GM23248 (cell line): Measurements from ENCODE around the gene FMN2. TPM values are rescaled to one million over a fixed set of nuclear protein-coding genes. Genes with fewer than 3 reads are reported as not detected.

Source experiments
- DNase-seq: peaks from one replicate; pipeline ENCODE4 v3.0.0-alpha.2; 2015
- H2AFZ ChIP-seq: fragments of 200-600 bp; sonication (generic); 2 replicates; pipeline ENCODE4 v1.6.1; 2016; ENCODE audit warnings: antibody characterized with exemption
- H3F3A ChIP-seq: fragments of 200-600 bp; sonication (generic); 2 replicates; pipeline ENCODE4 v1.6.1; 2016; ENCODE audit warnings: mild to moderate bottlenecking, antibody characterized with exemption, mixed run types; ENCODE audit not compliant: insufficient read depth
- H3K27ac ChIP-seq: fragments of 200-600 bp; sonication (generic); 2 replicates; pipeline ENCODE4 v1.5.1; 2016; ENCODE audit warnings: mild to moderate bottlenecking
- H3K27me3 ChIP-seq: fragments of 200-600 bp; sonication (generic); replicated peaks from 2 replicates; pipeline ENCODE4 v1.6.1; 2016; ENCODE audit warnings: mild to moderate bottlenecking; ENCODE audit not compliant: insufficient read depth
- H3K36me3 ChIP-seq: fragments of 200-600 bp; sonication (generic); 2 replicates; pipeline ENCODE4 v1.6.1; 2016; ENCODE audit warnings: low read depth, mild to moderate bottlenecking
- H3K4me1 ChIP-seq: fragments of 200-600 bp; sonication (generic); 2 replicates; pipeline ENCODE4 v1.6.1; 2016; ENCODE audit warnings: mild to moderate bottlenecking; ENCODE audit not compliant: insufficient read depth
- H3K4me2 ChIP-seq: fragments of 200-600 bp; sonication (generic); one replicate; pipeline ENCODE4 v1.6.1; 2016; ENCODE audit warnings: mild to moderate bottlenecking; ENCODE audit not compliant: unreplicated experiment
- H3K4me3 ChIP-seq: fragments of 200-600 bp; sonication (generic); 2 replicates; pipeline ENCODE4 v1.5.1; 2016; ENCODE audit warnings: mild to moderate bottlenecking
- H3K79me2 ChIP-seq: fragments of 200-600 bp; sonication (generic); 2 replicates; pipeline ENCODE4 v1.6.1; 2016; ENCODE audit warnings: mild to moderate bottlenecking; ENCODE audit not compliant: insufficient read depth
- H3K9ac ChIP-seq: fragments of 200-600 bp; sonication (generic); 2 replicates; pipeline ENCODE4 v1.6.1; 2016; ENCODE audit warnings: mild to moderate bottlenecking
- H3K9me2 ChIP-seq: fragments of 200-600 bp; sonication (generic); 2 replicates; pipeline ENCODE4 v1.6.1; 2016; ENCODE audit warnings: mixed run types, mild to moderate bottlenecking, moderate library complexity; ENCODE audit not compliant: insufficient read depth
- H3K9me3 ChIP-seq: fragments of 200-600 bp; sonication (generic); one replicate; pipeline ENCODE4 v1.6.1; 2017; ENCODE audit warnings: low read depth
- H4K20me1 ChIP-seq: fragments of 200-600 bp; sonication (generic); 2 replicates; pipeline ENCODE4 v1.6.0; 2016; ENCODE audit not compliant: insufficient read depth
- EZH2 ChIP-seq: fragments of 200-600 bp; sonication (generic); IDR thresholded peaks from 2 replicates; pipeline ENCODE4 v1.6.1; 2018; ENCODE audit warnings: antibody characterized with exemption, mild to moderate bottlenecking; ENCODE audit not compliant: insufficient read depth, poor library complexity, severe bottlenecking
- EZH2phosphoT487 ChIP-seq: fragments of 200-600 bp; sonication (generic); IDR thresholded peaks from 2 replicates; pipeline ENCODE4 v1.6.1; 2018; ENCODE audit warnings: antibody characterized with exemption, moderate library complexity, mild to moderate bottlenecking, low read depth; ENCODE audit not compliant: insufficient read depth
- WGBS, 2 experiments: methylation state at CpG; one replicate each; pipeline ENCODE4 v1.1.6; 2015 to 2017; ENCODE audit warnings: low lambda C conversion rate in 2 of 2, low coverage in 1 of 2; ENCODE audit errors: missing lambda C conversion rate in 2 of 2; 5-methylcytosine and 5-hydroxymethylcytosine counted together
- in situ Hi-C: fragments of 300-500 bp; cut with MboI; formaldehyde crosslinking; loops from 2 replicates; pipeline ENCODE4 v1.15.0; 2020
- polyA plus RNA-seq: library from polyadenylated mRNA; unstranded; fragments of >200 nt; fragmentation: Nextera tagmentation; extraction: Ambion mirVana; gene quantifications from 2 replicates; pipeline ENCODE4 v1.2.1, GENCODE V29; 2016
- total RNA-seq: library from RNA; depleted of rRNA; stranded (reverse); fragments of >200 nt; shearing (Covaris generic); gene quantifications from 2 replicates; pipeline ENCODE4 v1.2.3, GENCODE V29; 2014

The FMN2 gene
- total and polyA plus RNA-seq, 2 experiments from 2014 or later, result 78.2 to 114 TPM

- Histone ChIP-seq H2AFZ (no peak overlapping the region), H3F3A (peaks cover 63% of the 10 kb centered on the region), H3K4me1 (peaks cover 60% of the 10 kb centered on the region), H3K9ac (no peak overlapping the region), H3K4me3 (no peak overlapping the region), H3K9me2 (no peaks in the 10 kb centered on the region), H3K36me3 (peaks cover 37% of the 10 kb centered on the region), H3K27ac (peak overlapping the region; percentile 43), H3K27me3 (no peaks in the 10 kb centered on the region), H3K79me2 (peaks cover 85% of the 10 kb centered on the region), H4K20me1 (no peaks in the 10 kb centered on the region), H3K9me3 (no peaks in the 10 kb centered on the region), H3K4me2 (no peak overlapping the region)
- in situ Hi-C loops, result no loop called here
- peak; percentile 57 for DNase-seq
- TF ChIP-seq EZH2phosphoT487, result 0 out of 2 replicates have a peak, but pooled peaks have one; percentile 75
- no peak for TF ChIP-seq EZH2
- 21 to 46% methylated on average over 2 of the region's 2 CpGs for WGBS, 2 experiments
These were observed 215.0 kb downstream of the FMN2 start for GRCh38 chr1:240306673-240307072.

GRCh38 chr1:240308096-240308495 is 216.4 kb downstream of the FMN2 start:
- in situ Hi-C loops, result no loop called here
- Histone ChIP-seq H4K20me1 (no peaks in the 10 kb centered on the region), H3K9me3 (no peaks in the 10 kb centered on the region), H3K9me2 (no peaks in the 10 kb centered on the region), H3K9ac (no peak overlapping the region), H2AFZ (no peak overlapping the region), H3K4me2 (no peak overlapping the region), H3K79me2 (peaks cover 80% of the 10 kb centered on the region), H3K27ac (0 out of 2 replicates have a peak overlapping the region, but pooled peaks have one; percentile 7), H3F3A (peaks cover 76% of the 10 kb centered on the region), H3K4me1 (peaks cover 73% of the 10 kb centered on the region), H3K36me3 (peaks cover 30% of the 10 kb centered on the region), H3K27me3 (no peaks in the 10 kb centered on the region), H3K4me3 (no peak overlapping the region)
- no peak for TF ChIP-seq EZH2
- TF ChIP-seq EZH2phosphoT487, result no peak
- DNase-seq, result no peak
- 77 to 84% methylated on average over 3 of the region's 3 CpGs for WGBS, 2 experiments

GRCh38 chr1:240309769-240310168 is 218.1 kb downstream of the FMN2 start:
- Histone ChIP-seq H4K20me1 (no peaks in the 10 kb centered on the region), H3K36me3 (peaks cover 13% of the 10 kb centered on the region; the same call in 1 of the 2 replicates), H3K4me3 (no peak overlapping the region), H3K4me2 (peak overlapping the region; percentile 75), H3F3A (peaks cover 91% of the 10 kb centered on the region), H3K9ac (no peak overlapping the region), H3K27ac (peak overlapping the region; percentile 82), H3K79me2 (peaks cover 75% of the 10 kb centered on the region), H2AFZ (no peak overlapping the region), H3K9me2 (no peaks in the 10 kb centered on the region), H3K4me1 (peaks cover 89% of the 10 kb centered on the region), H3K9me3 (no peaks in the 10 kb centered on the region), H3K27me3 (no peaks in the 10 kb centered on the region)
- WGBS, 2 experiments, result 90% methylated on average over 4 of the region's 4 CpGs
- TF ChIP-seq EZH2, result no peak
- no peak for TF ChIP-seq EZH2phosphoT487
- DNase-seq, result no peak
- in situ Hi-C loops, result no loop called here

GRCh38 chr1:240310226-240310925 is 218.7 kb downstream of the FMN2 start:
- no peak overlapping the region for H2AFZ ChIP-seq
- H4K20me1 ChIP-seq, result no peaks in the 10 kb centered on the region
- peak overlapping the region; percentile 75 for H3K4me2 ChIP-seq
- peaks cover 75% of the 10 kb centered on the region for H3K79me2 ChIP-seq
- peaks cover 94% of the 10 kb centered on the region for H3K4me1 ChIP-seq
- in situ Hi-C loops, result no loop called here
- no peak for TF ChIP-seq EZH2phosphoT487
- no peak for TF ChIP-seq EZH2
- H3F3A ChIP-seq, result peaks cover 92% of the 10 kb centered on the region
- peak overlapping the region; percentile 82 for H3K27ac ChIP-seq
- no peaks in the 10 kb centered on the region for H3K27me3 ChIP-seq
- H3K9ac ChIP-seq, result peak overlapping the region; percentile 24
- H3K9me2 ChIP-seq, result no peaks in the 10 kb centered on the region
- H3K9me3 ChIP-seq, result no peaks in the 10 kb centered on the region
- WGBS, 2 experiments, result 77 to 94% methylated on average over 1 of the region's 1 CpG
- H3K36me3 ChIP-seq, result 0 out of 2 replicates have a peak, but pooled peaks cover 8% of the 10 kb centered on the region
- DNase-seq, result peak; percentile 77
- peak overlapping the region; percentile 7; the same call in 1 of the 2 replicates for H3K4me3 ChIP-seq
